ENCODE measurements around the gene ADGRE3. TPM values are rescaled to one million over a fixed set of nuclear protein-coding genes. Genes with fewer than 3 reads are reported as not detected.

The ADGRE3 gene
- total RNA-seq, 1 experiment from 2014 or later = not detected

DNA sequence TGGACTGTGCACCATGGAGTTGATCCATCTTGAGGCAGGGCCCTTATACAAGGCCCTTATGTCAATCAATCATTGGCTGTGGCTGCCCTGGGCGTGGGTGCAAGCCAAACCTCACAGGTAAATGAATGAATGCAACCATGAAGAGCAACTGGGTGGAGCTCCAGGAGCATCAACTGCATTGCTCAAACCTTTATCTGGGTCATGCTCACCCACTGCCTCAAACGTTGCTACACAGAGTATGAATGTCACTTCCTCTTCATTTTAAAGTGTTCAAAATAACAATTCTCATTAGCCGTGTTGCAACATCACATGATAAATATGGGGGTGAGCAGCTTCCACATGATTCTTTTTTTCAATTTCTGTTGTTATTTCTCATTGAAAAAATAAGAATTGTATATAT lies 8.8 kb upstream of the ADGRE3 start:
- no peaks in the 10 kb centered on the region for H3K9me3 ChIP-seq (replicated peaks)

DNA sequence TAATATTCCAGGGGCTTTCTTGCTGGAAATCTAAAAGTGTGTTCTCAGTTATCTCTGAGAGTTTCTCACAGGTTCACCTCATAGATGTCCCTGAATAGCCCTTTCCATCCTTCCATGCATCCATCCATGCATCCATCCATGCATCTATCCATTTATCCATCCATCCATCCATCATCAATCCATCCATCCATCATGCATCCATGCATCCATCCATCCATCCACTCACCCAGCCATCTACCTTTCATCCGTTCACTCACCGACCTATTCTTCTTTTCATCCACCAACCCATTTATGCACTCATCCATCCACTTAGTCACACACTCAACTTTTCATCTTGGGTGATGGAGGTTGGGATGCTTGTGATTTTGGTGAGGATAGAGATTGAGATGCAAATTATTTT lies 7.4 kb upstream of the ADGRE3 start:
- Histone ChIP-seq H3K4me3 (no peak overlapping the region), H3K4me1 (no peaks in the 10 kb centered on the region), H3K27me3 (no peaks in the 10 kb centered on the region), H3K27ac (no peak overlapping the region), H3K36me3 (no peaks in the 10 kb centered on the region), H3K9me3 (replicated peaks) (no peaks in the 10 kb centered on the region)
- DNase-seq = no peak

More for the DNA sequence above, 8.8 kb upstream of the ADGRE3 start:
- Histone ChIP-seq H3K4me3 (no peak overlapping the region), H3K4me1 (no peaks in the 10 kb centered on the region), H3K27ac (no peak overlapping the region), H3K27me3 (no peaks in the 10 kb centered on the region), H3K36me3 (no peaks in the 10 kb centered on the region)
- DNase-seq = no peak

GRCh38 chr19:14678199-14678598 lies 3.6 kb upstream of the ADGRE3 start:
- Histone ChIP-seq H3K27me3 (no peaks in the 10 kb centered on the region; the same call in 1 of the 2 replicates), H3K4me3 (no peak overlapping the region), H3K4me1 (no peaks in the 10 kb centered on the region), H3K27ac (no peak overlapping the region), H3K36me3 (no peaks in the 10 kb centered on the region), H3K9me3 (replicated peaks) (no peaks in the 10 kb centered on the region)
- no peak for DNase-seq

GRCh38 chr19:14677464-14677863 lies 2.8 kb upstream of the ADGRE3 start:
- Histone ChIP-seq H3K9me3 (replicated peaks) (no peaks in the 10 kb centered on the region), H3K27ac (no peak overlapping the region), H3K36me3 (no peaks in the 10 kb centered on the region), H3K4me1 (no peaks in the 10 kb centered on the region), H3K27me3 (no peaks in the 10 kb centered on the region; the same call in 1 of the 2 replicates), H3K4me3 (no peak overlapping the region)
- no peak for DNase-seq

DNA sequence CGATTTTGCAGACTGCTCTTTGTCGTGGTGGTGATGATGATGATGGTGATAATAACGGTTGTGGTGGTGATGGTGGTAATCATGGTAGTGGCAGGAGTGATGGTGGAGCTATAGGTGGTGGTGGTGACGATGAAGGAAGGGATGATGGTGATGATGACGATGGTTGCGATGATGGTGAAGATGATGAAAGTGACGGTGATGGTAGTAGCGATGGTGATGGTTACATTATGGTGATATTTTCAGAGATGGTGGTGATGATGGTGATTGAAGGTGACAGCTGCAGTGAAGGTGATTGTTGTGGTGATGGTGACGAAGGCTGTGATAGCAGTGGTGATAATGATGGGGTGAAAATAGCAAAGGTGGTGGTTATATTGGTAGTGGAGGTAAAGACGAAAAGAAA lies 2.1 kb upstream of the ADGRE3 start:
- no peak overlapping the region for H3K27ac ChIP-seq
- H3K4me3 ChIP-seq = no peak overlapping the region
- DNase-seq = no peak
- H3K9me3 ChIP-seq (replicated peaks) = no peaks in the 10 kb centered on the region
- no peaks in the 10 kb centered on the region for H3K4me1 ChIP-seq
- no peaks in the 10 kb centered on the region for H3K36me3 ChIP-seq
- peaks cover 6% of the 10 kb centered on the region for H3K27me3 ChIP-seq

DNA sequence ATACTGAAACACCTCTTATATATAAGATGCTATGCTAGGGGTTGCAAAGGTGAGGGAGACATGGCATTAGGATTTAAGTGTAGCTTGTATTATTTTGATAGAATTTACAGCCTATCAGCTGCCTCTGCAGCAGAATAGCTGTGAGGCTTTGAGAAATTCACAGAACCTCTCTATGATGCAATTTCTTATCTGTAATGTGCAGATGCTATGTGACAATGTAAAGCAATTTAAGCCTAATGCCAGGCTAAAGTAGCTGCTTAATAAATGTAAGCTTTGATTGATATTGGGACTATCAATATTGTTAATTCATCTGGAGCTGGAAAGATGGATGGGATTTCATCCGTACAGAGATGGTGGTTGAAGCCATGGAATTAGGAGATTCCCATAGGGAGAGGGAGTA lies 1.6 kb downstream of the ADGRE3 start:
- Histone ChIP-seq H3K27ac (no peak overlapping the region), H3K36me3 (no peaks in the 10 kb centered on the region), H3K4me3 (no peak overlapping the region), H3K9me3 (replicated peaks) (no peaks in the 10 kb centered on the region), H3K4me1 (no peaks in the 10 kb centered on the region), H3K27me3 (peaks cover 7% of the 10 kb centered on the region)
- DNase-seq = no peak

DNA sequence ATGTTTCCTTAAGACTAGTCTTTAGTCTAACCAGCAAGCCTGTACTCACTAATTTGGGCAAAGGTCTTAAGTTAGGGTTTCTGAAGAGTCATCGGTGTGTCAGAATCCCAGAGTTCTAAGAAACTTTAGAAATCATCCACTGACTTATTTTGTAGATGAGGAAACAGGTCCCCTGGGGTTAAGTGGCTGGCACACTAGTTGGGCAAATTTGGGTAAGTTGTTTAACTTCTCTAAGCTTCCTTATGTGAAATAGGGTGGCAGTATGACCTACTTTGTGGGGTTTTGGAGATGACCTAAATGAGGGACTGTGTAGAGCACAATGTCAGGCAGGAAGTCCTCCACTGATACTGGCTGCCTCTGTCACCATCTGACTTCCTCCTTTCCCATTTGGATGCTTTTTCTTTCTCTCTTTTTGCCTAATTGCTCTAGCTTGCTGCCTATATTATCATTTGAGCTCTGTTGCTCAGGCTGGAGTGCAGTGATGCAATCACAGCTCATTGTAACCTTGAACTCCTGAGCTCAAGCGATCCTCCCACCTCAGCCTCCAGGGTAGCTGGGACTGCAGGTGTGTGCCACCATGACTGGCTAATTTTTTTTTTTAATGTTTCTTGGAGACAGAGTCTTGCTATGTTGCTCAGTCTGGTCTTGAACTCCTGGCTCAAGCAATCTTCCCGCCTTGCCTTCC lies 2.3 kb downstream of the ADGRE3 start:
- H3K27me3 ChIP-seq = peaks cover 7% of the 10 kb centered on the region

DNA sequence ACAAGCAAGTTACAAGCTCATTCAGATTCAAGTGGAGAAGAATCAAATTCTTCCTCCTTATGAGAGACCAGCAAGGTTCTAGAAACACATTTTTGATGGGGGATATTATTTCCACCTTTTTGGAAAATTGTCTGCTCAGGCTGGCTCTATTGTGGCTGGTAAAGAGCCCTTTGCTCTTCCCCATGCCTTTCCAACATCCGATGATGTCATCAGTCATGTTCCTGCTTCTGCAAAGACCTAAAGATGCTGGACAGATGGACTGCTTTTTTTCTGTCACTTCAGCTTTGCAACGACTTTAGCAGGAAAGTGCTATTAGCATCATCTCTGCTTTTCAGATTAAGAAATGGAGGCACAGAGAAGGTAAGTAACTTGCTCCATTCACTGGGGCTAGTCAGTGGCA lies 4.2 kb downstream of the ADGRE3 start:
- no peak overlapping the region for H3K27ac ChIP-seq
- no peak for DNase-seq
- no peaks in the 10 kb centered on the region for H3K4me1 ChIP-seq
- H3K4me3 ChIP-seq = no peak overlapping the region
- H3K36me3 ChIP-seq = no peaks in the 10 kb centered on the region
- H3K27me3 ChIP-seq = peaks cover 7% of the 10 kb centered on the region
- H3K9me3 ChIP-seq (replicated peaks) = no peaks in the 10 kb centered on the region

More for the DNA sequence above, 2.3 kb downstream of the ADGRE3 start:
- H3K36me3 ChIP-seq = no peaks in the 10 kb centered on the region
- H3K4me3 ChIP-seq = no peak overlapping the region
- DNase-seq = no peak
- no peaks in the 10 kb centered on the region for H3K4me1 ChIP-seq
- H3K27ac ChIP-seq = no peak overlapping the region
- no peaks in the 10 kb centered on the region for H3K9me3 ChIP-seq (replicated peaks)

GRCh38 chr19:14669940-14670339 lies 4.7 kb downstream of the ADGRE3 start:
- no peak for DNase-seq
- H3K36me3 ChIP-seq = no peaks in the 10 kb centered on the region
- H3K9me3 ChIP-seq (replicated peaks) = no peaks in the 10 kb centered on the region
- H3K4me3 ChIP-seq = no peak overlapping the region
- H3K27ac ChIP-seq = no peak overlapping the region
- no peaks in the 10 kb centered on the region for H3K4me1 ChIP-seq
- peaks cover 7% of the 10 kb centered on the region for H3K27me3 ChIP-seq

GRCh38 chr19:14661372-14661924 lies 13.2 kb downstream of the ADGRE3 start:
- Histone ChIP-seq H3K27ac (no peak overlapping the region), H3K27me3 (peaks cover 11% of the 10 kb centered on the region; the same call in 1 of the 2 replicates), H3K4me3 (no peak overlapping the region), H3K36me3 (no peaks in the 10 kb centered on the region), H3K9me3 (replicated peaks) (no peaks in the 10 kb centered on the region), H3K4me1 (no peaks in the 10 kb centered on the region)
- no peak for DNase-seq

GRCh38 chr19:14659874-14660489 lies 14.7 kb downstream of the ADGRE3 start:
- no peak overlapping the region for H3K27ac ChIP-seq
- no peak overlapping the region for H3K4me3 ChIP-seq
- H3K27me3 ChIP-seq = peaks cover 11% of the 10 kb centered on the region
- no peaks in the 10 kb centered on the region for H3K36me3 ChIP-seq
- no peaks in the 10 kb centered on the region for H3K4me1 ChIP-seq
- no peaks in the 10 kb centered on the region for H3K9me3 ChIP-seq (replicated peaks)
- no peak for DNase-seq

DNA sequence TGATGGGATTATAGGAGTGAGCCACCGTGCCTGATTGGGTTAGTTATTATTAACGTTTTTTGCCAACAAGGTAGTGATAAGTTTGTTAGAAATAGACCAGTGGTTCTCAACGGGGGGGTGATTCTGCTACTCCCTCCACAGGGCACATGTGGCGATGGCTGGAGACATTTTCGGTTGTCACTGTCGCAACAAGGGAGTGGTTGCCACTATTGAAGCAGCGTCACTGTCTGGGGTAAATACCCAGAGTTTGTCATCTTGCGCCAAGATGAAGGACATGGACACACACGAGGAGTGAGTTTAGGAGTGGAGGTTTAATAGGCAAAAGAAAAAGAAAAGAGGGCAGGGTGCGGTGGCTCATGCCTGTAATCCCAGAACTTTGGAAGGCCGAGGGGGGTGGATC lies 18.9 kb downstream of the ADGRE3 start:
- H3K9me3 ChIP-seq (replicated peaks) = no peaks in the 10 kb centered on the region
- no peak for DNase-seq
- no peaks in the 10 kb centered on the region for H3K36me3 ChIP-seq
- no peak overlapping the region for H3K27ac ChIP-seq
- H3K4me3 ChIP-seq = no peak overlapping the region
- peaks cover 8% of the 10 kb centered on the region; the same call in 1 of the 2 replicates for H3K27me3 ChIP-seq
- no peaks in the 10 kb centered on the region for H3K4me1 ChIP-seq

GRCh38 chr19:14654786-14655560 lies 19.7 kb downstream of the ADGRE3 start:
- no peak overlapping the region for H3K27ac ChIP-seq
- H3K9me3 ChIP-seq (replicated peaks) = no peaks in the 10 kb centered on the region
- H3K4me1 ChIP-seq = no peaks in the 10 kb centered on the region
- H3K27me3 ChIP-seq = peaks cover 8% of the 10 kb centered on the region; the same call in 1 of the 2 replicates
- DNase-seq = no peak
- H3K4me3 ChIP-seq = no peak overlapping the region
- H3K36me3 ChIP-seq = no peaks in the 10 kb centered on the region

DNA sequence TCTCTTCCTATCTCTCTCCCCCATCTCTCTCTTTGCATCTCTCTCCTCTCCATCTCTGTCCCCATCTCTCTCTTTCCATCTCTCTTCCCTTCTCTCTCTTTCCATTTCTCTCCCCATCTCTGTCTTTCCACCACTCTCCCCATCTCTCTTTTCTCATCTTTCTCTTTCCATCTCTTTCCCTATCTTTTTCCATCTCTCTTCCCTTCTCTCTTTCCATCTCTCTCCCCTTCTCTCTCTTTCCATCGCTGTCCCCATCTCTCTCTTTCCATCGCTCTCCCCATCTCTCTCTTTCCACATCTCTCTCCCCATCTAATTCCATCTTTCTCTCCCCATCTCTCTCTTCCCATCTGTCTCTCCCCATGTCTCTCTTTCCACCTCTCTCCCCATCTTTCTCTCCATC lies 24.5 kb downstream of the ADGRE3 start:
- Histone ChIP-seq H3K9me3 (replicated peaks) (no peaks in the 10 kb centered on the region), H3K27ac (no peak overlapping the region), H3K4me1 (no peaks in the 10 kb centered on the region), H3K4me3 (no peak overlapping the region), H3K36me3 (no peaks in the 10 kb centered on the region), H3K27me3 (peaks cover 3% of the 10 kb centered on the region; the same call in 1 of the 2 replicates)
- no peak for DNase-seq

DNA sequence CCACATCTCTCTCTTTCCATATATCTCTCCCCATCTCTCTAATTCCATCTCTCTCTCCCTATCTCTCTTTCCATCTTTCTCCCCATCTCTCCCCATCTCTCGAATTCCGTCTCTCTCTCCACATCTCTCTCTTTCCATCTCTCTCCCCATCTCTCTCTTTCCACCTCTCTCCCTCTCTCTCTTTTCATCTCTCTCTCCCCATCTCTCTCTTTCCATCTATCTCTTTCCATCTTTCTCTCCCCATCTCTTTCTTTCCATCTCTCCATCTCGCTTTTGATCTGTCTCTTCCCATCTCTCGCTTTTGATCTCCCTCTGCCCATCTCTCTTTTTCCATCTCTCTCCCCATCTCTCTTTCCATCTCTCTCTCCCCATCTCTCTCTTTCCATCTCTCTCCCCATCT lies 25.6 kb downstream of the ADGRE3 start:
- H3K27me3 ChIP-seq = peaks cover 3% of the 10 kb centered on the region; the same call in 1 of the 2 replicates
- H3K36me3 ChIP-seq = no peaks in the 10 kb centered on the region
- no peaks in the 10 kb centered on the region for H3K9me3 ChIP-seq (replicated peaks)
- no peaks in the 10 kb centered on the region for H3K4me1 ChIP-seq
- no peak overlapping the region for H3K4me3 ChIP-seq
- no peak overlapping the region for H3K27ac ChIP-seq
- no peak for DNase-seq
